ENCODE data around the gene ELFN1.

DNA sequence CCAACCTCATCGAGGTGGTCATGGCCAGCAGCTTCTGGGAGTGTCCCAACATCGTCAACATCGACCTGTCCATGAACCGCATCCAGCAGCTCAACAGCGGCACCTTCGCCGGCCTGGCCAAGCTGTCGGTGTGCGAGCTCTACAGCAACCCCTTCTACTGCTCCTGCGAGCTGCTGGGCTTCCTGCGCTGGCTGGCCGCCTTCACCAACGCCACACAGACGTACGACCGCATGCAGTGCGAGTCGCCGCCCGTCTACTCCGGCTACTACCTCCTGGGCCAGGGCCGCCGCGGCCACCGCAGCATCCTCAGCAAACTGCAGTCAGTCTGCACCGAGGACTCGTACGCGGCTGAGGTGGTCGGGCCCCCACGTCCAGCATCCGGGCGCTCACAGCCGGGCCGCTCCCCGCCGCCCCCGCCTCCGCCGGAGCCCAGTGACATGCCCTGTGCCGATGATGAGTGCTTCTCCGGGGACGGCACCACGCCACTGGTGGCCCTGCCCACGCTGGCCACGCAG, 75.0 kb downstream of the ELFN1 start:
- TF ChIP-seq TAF1 (IDR thresholded peaks at IDR 0.05; ENCODE audit: borderline replicate concordance, low read depth, low read length) (no peak), EZH2phosphoT487 (IDR thresholded peaks at IDR 0.05; ENCODE audit: borderline replicate concordance, low read depth) (no peak)
